WTC11 (cell line): ENCODE results near the gene FZD1. TPM values are rescaled to one million over a fixed set of nuclear protein-coding genes. Genes with fewer than 3 reads are reported as not detected.

Experiments
- ATAC-seq: fragments of 200-7000 bp; cut with Tn5 transposase; 2 replicates; pipeline ENCODE4 v1.10.0; 2021; ENCODE audit warnings: mild to moderate bottlenecking, moderate library complexity
- CTCF ChIA-PET: fragments of 300-600 bp; sonication (Branson Sonifier 250); formaldehyde crosslinking; loops from one replicate; lab custom pipeline; 2021; ENCODE audit warnings: antibody characterized with exemption; lab: Charles Lee
- POLR2A ChIA-PET: fragments of 350-600 bp; sonication (Branson Sonifier 250); formaldehyde crosslinking; loops from one replicate; lab custom pipeline; 2021; ENCODE audit warnings: antibody characterized with exemption; lab: Charles Lee
- DNase-seq: peaks from one replicate; pipeline ENCODE4 v3.0.0; 2021; ENCODE audit warnings: low spot score
- H3K27ac Mint-ChIP-seq: 2 replicates; pipeline ENCODE4 v1.8.0; 2021; ENCODE audit warnings: mixed read lengths
- H3K27me3 Mint-ChIP-seq: 2 replicates; pipeline ENCODE4 v1.8.0; 2021; ENCODE audit warnings: low read depth, mild to moderate bottlenecking, moderate library complexity, mixed read lengths
- H3K36me3 Mint-ChIP-seq: 2 replicates; pipeline ENCODE4 v1.8.0; 2021; ENCODE audit warnings: mixed read lengths
- H3K4me1 Mint-ChIP-seq: 2 replicates; pipeline ENCODE4 v1.8.0; 2022; ENCODE audit warnings: mixed read lengths
- H3K4me3 Mint-ChIP-seq: 2 replicates; pipeline ENCODE4 v1.8.0; 2021; ENCODE audit warnings: mild to moderate bottlenecking, moderate library complexity, mixed read lengths
- H3K9me3 Mint-ChIP-seq: 2 replicates; pipeline ENCODE4 v1.8.0; 2021; ENCODE audit warnings: mixed read lengths
- AFF4 ChIP-seq: sonication (generic); formaldehyde crosslinking; IDR thresholded peaks from 2 replicates; pipeline ENCODE4 v1.8.1; 2023; ENCODE audit warnings: mild to moderate bottlenecking, missing genetic modification reagents, borderline replicate concordance
- CBFB ChIP-seq: sonication (generic); formaldehyde crosslinking; IDR thresholded peaks from 2 replicates; pipeline ENCODE4 v1.8.1; 2022; ENCODE audit warnings: mild to moderate bottlenecking, low read depth, missing genetic modification reagents
- CDX4 ChIP-seq: fragments of 250-450 bp; sonication (Bioruptor Pico); IDR thresholded peaks from 2 replicates; pipeline ENCODE4 v1.9.0; 2021; ENCODE audit warnings: moderate library complexity, mild to moderate bottlenecking, inconsistent platforms, borderline replicate concordance
- CTCF ChIP-seq: fragments of 200-600 bp; IDR thresholded peaks from 2 replicates; pipeline ENCODE4 v1.8.0; 2022; ENCODE audit warnings: antibody characterized with exemption
- ESRRA ChIP-seq: sonication (generic); formaldehyde crosslinking; IDR thresholded peaks from 2 replicates; pipeline ENCODE4 v1.8.1; 2022; ENCODE audit warnings: mild to moderate bottlenecking, missing genetic modification reagents, borderline replicate concordance
- ETV6 ChIP-seq: sonication (generic); formaldehyde crosslinking; IDR thresholded peaks from 2 replicates; pipeline ENCODE4 v1.8.1; 2022; ENCODE audit warnings: mild to moderate bottlenecking, missing genetic modification reagents
- FOXJ3 ChIP-seq: sonication (generic); formaldehyde crosslinking; IDR thresholded peaks from 2 replicates; pipeline ENCODE4 v1.9.0; 2021; ENCODE audit warnings: missing genetic modification reagents, mild to moderate bottlenecking, borderline replicate concordance
- FOXK1 ChIP-seq: sonication (generic); formaldehyde crosslinking; IDR thresholded peaks from 2 replicates; pipeline ENCODE4 v1.8.0; 2022; ENCODE audit warnings: mild to moderate bottlenecking, moderate library complexity, missing genetic modification reagents
- GABPB1 ChIP-seq: sonication (generic); formaldehyde crosslinking; IDR thresholded peaks from 2 replicates; pipeline ENCODE4 v1.8.1; 2023; ENCODE audit warnings: mild to moderate bottlenecking, missing genetic modification reagents
- GRHL2 ChIP-seq: fragments of 250-450 bp; sonication (Bioruptor Pico); IDR thresholded peaks from 2 replicates; pipeline ENCODE4 v1.8.0; 2022; ENCODE audit warnings: mild to moderate bottlenecking, moderate library complexity; ENCODE audit not compliant: insufficient replicate concordance, severe bottlenecking
- HMGA2 ChIP-seq: fragments of 250-450 bp; sonication (Bioruptor Pico); IDR thresholded peaks from 2 replicates; pipeline ENCODE4 v1.4.0; 2021; ENCODE audit warnings: mild to moderate bottlenecking, moderate library complexity
- HMGXB4 ChIP-seq: sonication (generic); formaldehyde crosslinking; IDR thresholded peaks from 2 replicates; pipeline ENCODE4 v1.8.1; 2023; ENCODE audit warnings: mild to moderate bottlenecking, moderate library complexity, missing genetic modification reagents
- IRF1 ChIP-seq: sonication (generic); formaldehyde crosslinking; IDR thresholded peaks from 2 replicates; pipeline ENCODE4 v1.8.0; 2023; ENCODE audit warnings: missing genetic modification reagents
- MXD4 ChIP-seq: fragments of 250-450 bp; sonication (Bioruptor Pico); IDR thresholded peaks from 2 replicates; pipeline ENCODE4 v1.8.0; 2021; ENCODE audit warnings: mild to moderate bottlenecking, moderate library complexity, borderline replicate concordance
- NFATC4 ChIP-seq: fragments of 250-450 bp; sonication (Bioruptor Pico); IDR thresholded peaks from 2 replicates; pipeline ENCODE4 v1.9.0; 2021; ENCODE audit warnings: mild to moderate bottlenecking
- PREB ChIP-seq: sonication (generic); formaldehyde crosslinking; IDR thresholded peaks from 2 replicates; pipeline ENCODE4 v1.8.1; 2022; ENCODE audit warnings: mild to moderate bottlenecking, missing genetic modification reagents, moderate library complexity, borderline replicate concordance
- SOX15 ChIP-seq: fragments of 250-450 bp; sonication (Bioruptor Pico); IDR thresholded peaks from 2 replicates; pipeline ENCODE4 v1.9.0; 2021; ENCODE audit warnings: mild to moderate bottlenecking
- USF2 ChIP-seq: sonication (generic); formaldehyde crosslinking; IDR thresholded peaks from 2 replicates; pipeline ENCODE4 v1.8.1; 2023; ENCODE audit warnings: mild to moderate bottlenecking, missing genetic modification reagents, moderate library complexity
- ZNF121 ChIP-seq: sonication (generic); formaldehyde crosslinking; IDR thresholded peaks from 2 replicates; pipeline ENCODE4 v1.8.0; 2023; ENCODE audit warnings: missing genetic modification reagents
- ZNF671 ChIP-seq: fragments of 250-450 bp; sonication (Bioruptor Pico); IDR thresholded peaks from 2 replicates; pipeline ENCODE4 v1.8.0; 2021; ENCODE audit warnings: mild to moderate bottlenecking
- ZSCAN18 ChIP-seq: fragments of 250-450 bp; sonication (Bioruptor Pico); IDR thresholded peaks from 2 replicates; pipeline ENCODE4 v2.1.2; 2022; ENCODE audit warnings: mild to moderate bottlenecking, moderate library complexity
- total RNA-seq: library from RNA; stranded (reverse); gene quantifications from 3 replicates; pipeline ENCODE4 v1.2.3, GENCODE V29; 2021

Gene FZD1
- total RNA-seq, 1 experiment from 2014 or later, result 2.0 TPM

- no peak for TF ChIP-seq AFF4
- TF ChIP-seq ZNF671 (CRISPR knock-in tag), result no peak
- no peak for TF ChIP-seq PREB
- no peak for TF ChIP-seq GRHL2 (CRISPR knock-in tag)
- no peak for TF ChIP-seq NFATC4 (CRISPR knock-in tag)
- no peak for TF ChIP-seq ZNF121 (CRISPR knock-in tag)
- TF ChIP-seq ZSCAN18 (CRISPR knock-in tag), result no peak
- TF ChIP-seq ESRRA (CRISPR knock-in tag), result no peak
- no peak for TF ChIP-seq HMGA2
- no peak for TF ChIP-seq FOXK1 (CRISPR knock-in tag)
- TF ChIP-seq CBFB (CRISPR knock-in tag), result no peak
- TF ChIP-seq CDX4 (CRISPR knock-in tag), result no peak
- no peak for TF ChIP-seq FOXJ3
- no peak for TF ChIP-seq MXD4
Measured at GRCh38 chr7:91313113-91313512, 48.9 kb downstream of the FZD1 start (continued).

- CTCF ChIA-PET, result no interaction called here
- Mint-ChIP-seq H3K27ac (no peak overlapping the region), H3K4me3 (no peak overlapping the region), H3K27me3 (0 out of 2 replicates have a peak, but pooled peaks cover 2% of the 10 kb centered on the region), H3K36me3 (no peaks in the 10 kb centered on the region), H3K9me3 (no peaks in the 10 kb centered on the region), H3K4me1 (0 out of 2 replicates have a peak, but pooled peaks cover 3% of the 10 kb centered on the region)
- POLR2A ChIA-PET, result no interaction called here
- DNase-seq, result no peak
- ATAC-seq, result no peak
- TF ChIP-seq CDX4 (CRISPR knock-in tag), result no peak
- TF ChIP-seq USF2, result no peak
- no peak for TF ChIP-seq ETV6 (CRISPR knock-in tag)
- TF ChIP-seq CTCF, result no peak
- TF ChIP-seq SOX15 (CRISPR knock-in tag), result no peak
- no peak for TF ChIP-seq HMGXB4 (CRISPR knock-in tag)
- no peak for TF ChIP-seq IRF1 (CRISPR knock-in tag)
- TF ChIP-seq GABPB1, result no peak
Measured at GRCh38 chr7:91314591-91315323, 50.5 kb downstream of the FZD1 start.
